HEK293 (cell line): ENCODE data around the gene DISC1.

ENCODE experiments used
- CTCF ChIA-PET: fragments of 350-600 bp; formaldehyde crosslinking; extraction: SDS; loops from one replicate; lab custom pipeline; 2021; ENCODE audit warnings: antibody characterized with exemption; lab: Yijun Ruan, JAX
- POLR2A ChIA-PET: fragments of 300-600 bp; formaldehyde crosslinking; extraction: SDS; loops from one replicate; lab custom pipeline; 2020; ENCODE audit warnings: antibody characterized with exemption, inconsistent platforms; lab: Yijun Ruan, JAX
- H3K27ac ChIP-seq: fragments of 200-500 bp; sonication (Bioruptor generic); 2 replicates; pipeline ENCODE4 v1.5.1; 2014; ENCODE audit warnings: low read depth, low read length, control low read depth, inconsistent platforms; ENCODE audit errors: extremely low read depth
- H3K36me3 ChIP-seq, 2 experiments: fragments of 200-500 bp in 1 of 2; sonication (Bioruptor generic) in 1 of 2; 1 replicate in 1 of 2; 2 replicates in 1 of 2; pipeline ENCODE4 v1.5.1; 2014 to 2017; ENCODE audit warnings: inconsistent platforms in 2 of 2, low read length in 2 of 2; ENCODE audit not compliant: control insufficient read depth in 2 of 2, insufficient read depth in 1 of 2
- H3K4me1 ChIP-seq: fragments of 200-500 bp; sonication (Bioruptor generic); 2 replicates; pipeline ENCODE4 v1.5.1; 2014; ENCODE audit warnings: mild to moderate bottlenecking, low read length, inconsistent platforms; ENCODE audit not compliant: control insufficient read depth, insufficient read depth
- H3K4me3 ChIP-seq: 2 replicates; pipeline ENCODE4 v1.5.1; 2011; ENCODE audit warnings: low read depth, mild to moderate bottlenecking, control low read depth, low read length, moderate library complexity
- H3K9me3 ChIP-seq: fragments of 200-500 bp; sonication (Bioruptor generic); 2 replicates; pipeline ENCODE4 v1.5.1; 2014; ENCODE audit warnings: low read depth, low read length, inconsistent platforms; ENCODE audit not compliant: control insufficient read depth, insufficient read depth
- KLF1 ChIP-seq: fragments of 450-650 bp; formaldehyde crosslinking; IDR thresholded peaks from 2 replicates; pipeline ENCODE4 v1.5.1; 2016; ENCODE audit warnings: missing biosample characterization, missing genetic modification characterization
- ZBTB7A ChIP-seq: fragments of 450-650 bp; formaldehyde crosslinking; IDR thresholded peaks from 2 replicates; pipeline ENCODE4 v1.5.1; 2016; ENCODE audit warnings: low read depth, missing biosample characterization, missing genetic modification characterization
- ZEB2 ChIP-seq: fragments of 450-650 bp; formaldehyde crosslinking; IDR thresholded peaks from 2 replicates; pipeline ENCODE4 v1.5.1; 2016; ENCODE audit warnings: missing biosample characterization, missing genetic modification characterization
- ZIC2 ChIP-seq: fragments of 450-650 bp; formaldehyde crosslinking; IDR thresholded peaks from 2 replicates; pipeline ENCODE4 v1.5.1; 2016; ENCODE audit warnings: missing biosample characterization, missing genetic modification characterization
- ZNF138 ChIP-seq: fragments of 450-650 bp; formaldehyde crosslinking; IDR thresholded peaks from 2 replicates; pipeline ENCODE4 v1.5.1; 2016; ENCODE audit warnings: missing biosample characterization, missing genetic modification characterization, borderline replicate concordance
- ZNF239 ChIP-seq: fragments of 450-650 bp; formaldehyde crosslinking; IDR thresholded peaks from 2 replicates; pipeline ENCODE4 v1.5.1; 2016; ENCODE audit warnings: missing biosample characterization, missing genetic modification characterization
- ZNF274 ChIP-seq, 2 experiments: fragments of 200-500 bp in 1 of 2; fragments of 450-650 bp in 1 of 2; sonication (Bioruptor generic) in 1 of 2; formaldehyde crosslinking in 1 of 2; IDR thresholded peaks; 2 replicates each; pipeline versions ENCODE4 v1.5.1 to v1.6.1; 2014 to 2016; ENCODE audit warnings: borderline replicate concordance in 1 of 2, inconsistent platforms in 1 of 2, low read length in 1 of 2, missing biosample characterization in 1 of 2, missing genetic modification characterization in 1 of 2
- ZNF302 ChIP-seq: fragments of 450-650 bp; formaldehyde crosslinking; IDR thresholded peaks from 2 replicates; pipeline ENCODE4 v1.5.1; 2016; ENCODE audit warnings: missing biosample characterization, missing genetic modification characterization, low read depth
- ZNF529 ChIP-seq: fragments of 450-650 bp; formaldehyde crosslinking; IDR thresholded peaks from 2 replicates; pipeline ENCODE4 v1.5.1; 2017; ENCODE audit warnings: missing genetic modification characterization, missing biosample characterization; ENCODE audit not compliant: insufficient replicate concordance
- ZNF548 ChIP-seq: fragments of 450-650 bp; formaldehyde crosslinking; IDR thresholded peaks from 2 replicates; pipeline ENCODE4 v1.5.1; 2016; ENCODE audit warnings: missing biosample characterization, missing genetic modification characterization
- ZNF626 ChIP-seq: fragments of 450-650 bp; sonication (Bioruptor Pico); formaldehyde crosslinking; IDR thresholded peaks from 2 replicates; pipeline ENCODE4 v1.5.1; 2018; ENCODE audit warnings: missing biosample characterization, missing genetic modification characterization, inconsistent platforms
- ZNF677 ChIP-seq: fragments of 450-650 bp; IDR thresholded peaks from 2 replicates; pipeline ENCODE4 v1.5.0; 2018; ENCODE audit warnings: missing biosample characterization, mild to moderate bottlenecking, missing genetic modification characterization, moderate library complexity
- ZNF837 ChIP-seq: fragments of 450-650 bp; formaldehyde crosslinking; IDR thresholded peaks from 2 replicates; pipeline ENCODE4 v1.5.1; 2016; ENCODE audit warnings: missing biosample characterization, missing genetic modification characterization
- TF ChIP-seq, protein P1 (sequence below): fragments of 450-650 bp; formaldehyde crosslinking; IDR thresholded peaks from 2 replicates; pipeline ENCODE4 v1.5.1; 2017; ENCODE audit warnings: missing biosample characterization, missing genetic modification characterization
- TF ChIP-seq, protein P2 (sequence below): fragments of 450-650 bp; formaldehyde crosslinking; IDR thresholded peaks from 2 replicates; pipeline ENCODE4 v1.5.1; 2016; ENCODE audit warnings: missing biosample characterization, missing genetic modification characterization
- TF ChIP-seq, protein P3 (sequence below): fragments of 450-650 bp; formaldehyde crosslinking; IDR thresholded peaks from 2 replicates; pipeline ENCODE4 v1.5.1; 2017; ENCODE audit warnings: missing biosample characterization, mild to moderate bottlenecking, missing genetic modification characterization, moderate library complexity
- TF ChIP-seq, protein P4 (sequence below): fragments of 450-650 bp; formaldehyde crosslinking; IDR thresholded peaks from 2 replicates; pipeline ENCODE4 v1.5.1; 2016; ENCODE audit warnings: missing biosample characterization, missing genetic modification characterization
- TF ChIP-seq, protein P5 (sequence below): fragments of 450-650 bp; formaldehyde crosslinking; IDR thresholded peaks from 2 replicates; pipeline ENCODE4 v1.5.1; 2016; ENCODE audit warnings: missing biosample characterization, missing genetic modification characterization

DISC1 gene

DNA sequence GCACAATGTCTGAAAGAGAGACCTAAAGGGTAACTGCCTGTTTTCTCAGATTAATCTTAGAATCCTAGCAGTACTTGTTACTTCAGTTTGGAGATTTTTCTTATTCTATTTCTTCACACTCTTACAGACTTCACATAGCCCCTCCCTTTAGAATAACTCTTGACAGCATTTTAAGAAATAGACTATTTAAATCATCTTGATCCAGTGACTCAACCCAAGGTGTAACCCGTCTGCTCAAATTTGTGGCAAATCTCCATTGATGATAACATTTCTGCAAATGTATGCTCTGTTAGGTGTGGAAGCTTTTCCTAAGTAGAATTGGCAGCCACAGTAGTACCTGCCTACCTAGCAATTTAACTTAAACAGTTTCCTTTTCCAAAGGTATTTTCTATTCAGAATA, 391.2 kb downstream of the DISC1 start:
- no peak overlapping the region for H3K27ac ChIP-seq
- POLR2A ChIA-PET: no interaction called here
- no peak overlapping the region for H3K4me3 ChIP-seq
- CTCF ChIA-PET: interaction anchor here (0.6 kb wide), 1 partner anchor 1662 kb away, joined by 3 read pairs; no protein-coding TSS in a partner anchor
- H3K4me1 ChIP-seq: no peaks in the 10 kb centered on the region
- no peaks in the 10 kb centered on the region for H3K36me3 ChIP-seq
- TF ChIP-seq, protein P1, sequence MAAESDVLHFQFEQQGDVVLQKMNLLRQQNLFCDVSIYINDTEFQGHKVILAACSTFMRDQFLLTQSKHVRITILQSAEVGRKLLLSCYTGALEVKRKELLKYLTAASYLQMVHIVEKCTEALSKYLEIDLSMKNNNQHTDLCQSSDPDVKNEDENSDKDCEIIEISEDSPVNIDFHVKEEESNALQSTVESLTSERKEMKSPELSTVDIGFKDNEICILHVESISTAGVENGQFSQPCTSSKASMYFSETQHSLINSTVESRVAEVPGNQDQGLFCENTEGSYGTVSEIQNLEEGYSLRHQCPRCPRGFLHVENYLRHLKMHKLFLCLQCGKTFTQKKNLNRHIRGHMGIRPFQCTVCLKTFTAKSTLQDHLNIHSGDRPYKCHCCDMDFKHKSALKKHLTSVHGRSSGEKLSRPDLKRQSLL (tag by site-specific recombination): no peak
- TF ChIP-seq ZNF239 (tag by site-specific recombination) (no peak), ZNF274 (IDR thresholded peaks at IDR 0.05; ENCODE audit: low read length) (no peak), ZNF274 (tag by site-specific recombination; IDR thresholded peaks at IDR 0.05; ENCODE audit: borderline replicate concordance) (no peak), ZNF529 (tag by site-specific recombination) (no peak), ZBTB7A (tag by site-specific recombination) (no peak), ZNF837 (no peak)
- TF ChIP-seq, protein P2, sequence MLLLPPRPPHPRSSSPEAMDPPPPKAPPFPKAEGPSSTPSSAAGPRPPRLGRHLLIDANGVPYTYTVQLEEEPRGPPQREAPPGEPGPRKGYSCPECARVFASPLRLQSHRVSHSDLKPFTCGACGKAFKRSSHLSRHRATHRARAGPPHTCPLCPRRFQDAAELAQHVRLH (tag by site-specific recombination): no peak
- H3K9me3 ChIP-seq: no peaks in the 10 kb centered on the region

DNA sequence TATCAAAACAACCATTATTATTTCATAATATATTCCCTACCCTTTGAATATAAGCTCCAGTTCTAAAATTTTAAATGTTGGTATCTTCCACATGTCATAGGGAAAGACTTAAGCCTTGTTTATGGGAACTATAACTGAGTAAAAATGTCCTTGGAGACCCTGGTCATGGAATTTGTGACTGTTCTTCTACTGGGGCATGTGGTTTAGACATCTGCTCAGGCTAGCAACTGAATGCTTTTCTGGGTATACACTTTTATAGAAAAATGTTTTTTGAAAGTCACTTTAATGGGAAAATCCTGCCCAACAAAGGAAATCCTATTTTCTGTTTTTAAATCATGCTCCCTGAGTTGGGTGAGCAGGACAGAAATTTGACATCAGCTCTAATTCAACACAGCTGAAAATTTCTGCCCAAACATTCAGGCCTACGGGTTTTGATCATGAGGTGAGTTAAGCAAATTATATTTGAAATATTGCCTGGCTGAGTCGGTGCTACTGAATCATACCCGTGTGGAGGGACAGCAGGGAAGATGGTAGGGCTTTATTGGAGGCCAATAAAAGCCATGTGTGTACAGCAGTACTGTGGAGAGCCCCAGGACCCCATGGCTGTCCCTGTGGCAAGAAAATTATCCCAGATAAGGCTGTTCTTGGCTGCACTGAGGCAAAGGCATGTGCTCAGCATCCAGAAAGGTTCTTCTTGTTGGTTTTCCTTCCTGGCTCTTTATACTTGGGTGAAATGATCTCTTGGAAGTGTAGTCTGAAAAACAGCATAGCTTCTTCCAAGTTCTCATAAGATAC, 391.8 kb downstream of the DISC1 start:
- Histone ChIP-seq H3K36me3 (no peaks in the 10 kb centered on the region), H3K9me3 (no peaks in the 10 kb centered on the region), H3K27ac (no peak overlapping the region), H3K4me3 (no peak overlapping the region), H3K4me1 (no peaks in the 10 kb centered on the region)
- ChIA-PET CTCF (interaction anchor here (0.6 kb wide), 1 partner anchor 1661 kb away, joined by 3 read pairs; no protein-coding TSS in a partner anchor), POLR2A (no interaction called here)
- TF ChIP-seq ZEB2 (tag by site-specific recombination) (no peak), ZIC2 (tag by site-specific recombination) (peak; percentile 80), ZNF677 (tag by site-specific recombination) (peak; percentile 71; the same call in 1 of the 2 replicates)
- TF ChIP-seq, protein P3, sequence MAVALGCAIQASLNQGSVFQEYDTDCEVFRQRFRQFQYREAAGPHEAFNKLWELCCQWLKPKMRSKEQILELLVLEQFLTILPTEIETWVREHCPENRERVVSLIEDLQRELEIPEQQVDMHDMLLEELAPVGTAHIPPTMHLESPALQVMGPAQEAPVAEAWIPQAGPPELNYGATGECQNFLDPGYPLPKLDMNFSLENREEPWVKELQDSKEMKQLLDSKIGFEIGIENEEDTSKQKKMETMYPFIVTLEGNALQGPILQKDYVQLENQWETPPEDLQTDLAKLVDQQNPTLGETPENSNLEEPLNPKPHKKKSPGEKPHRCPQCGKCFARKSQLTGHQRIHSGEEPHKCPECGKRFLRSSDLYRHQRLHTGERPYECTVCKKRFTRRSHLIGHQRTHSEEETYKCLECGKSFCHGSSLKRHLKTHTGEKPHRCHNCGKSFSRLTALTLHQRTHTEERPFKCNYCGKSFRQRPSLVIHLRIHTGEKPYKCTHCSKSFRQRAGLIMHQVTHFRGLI (tag by site-specific recombination): 0 out of 2 replicates have a peak, but pooled peaks have one; percentile 44

DNA sequence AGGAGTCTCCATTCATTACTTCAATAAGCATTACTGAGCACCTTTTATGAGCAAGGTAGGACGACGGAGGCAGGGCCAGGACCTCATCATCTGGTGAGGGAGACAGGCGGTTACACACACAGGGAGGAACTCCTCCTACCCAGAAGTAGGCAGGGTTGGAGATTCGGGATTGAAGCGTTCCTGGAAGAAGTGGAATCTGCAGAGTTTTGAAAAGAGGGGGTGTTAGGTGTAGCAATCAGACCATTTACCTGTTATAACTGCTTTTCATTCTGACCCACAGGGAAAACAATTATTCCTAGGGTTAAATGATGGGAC, 392.4 kb downstream of the DISC1 start:
- TF ChIP-seq ZNF626 (tag by site-specific recombination): no peak
- no peak for TF ChIP-seq ZNF302 (tag by site-specific recombination)
- no peaks in the 10 kb centered on the region for H3K4me1 ChIP-seq
- POLR2A ChIA-PET: no interaction called here
- no peak overlapping the region for H3K4me3 ChIP-seq
- H3K9me3 ChIP-seq: no peaks in the 10 kb centered on the region
- no peak overlapping the region for H3K27ac ChIP-seq
- no peaks in the 10 kb centered on the region for H3K36me3 ChIP-seq
- CTCF ChIA-PET: no interaction called here

DNA sequence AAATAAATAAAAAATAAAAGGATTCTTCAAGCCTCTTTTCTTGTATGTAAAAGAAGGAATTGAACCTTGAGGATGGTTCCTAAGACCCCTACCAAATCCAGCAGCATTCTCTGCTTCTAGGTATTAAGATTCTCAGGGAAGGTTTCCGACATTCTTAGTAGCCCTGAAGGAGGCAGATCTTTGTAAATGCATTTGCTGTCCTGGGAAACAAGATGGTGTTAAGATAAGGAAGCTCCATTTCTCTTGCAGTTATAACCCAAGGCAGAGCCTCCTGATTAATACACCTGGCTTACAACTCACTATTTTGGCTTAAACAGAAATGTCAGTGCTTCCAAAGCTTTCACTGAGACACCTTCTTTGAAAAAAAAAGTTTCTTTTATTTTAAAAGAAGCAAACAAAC, 393.8 kb downstream of the DISC1 start:
- Histone ChIP-seq H3K36me3 (no peaks in the 10 kb centered on the region), H3K4me1 (no peaks in the 10 kb centered on the region), H3K27ac (no peak overlapping the region), H3K9me3 (no peaks in the 10 kb centered on the region), H3K4me3 (no peak overlapping the region)
- ChIA-PET CTCF (interaction anchor here (0.7 to 0.8 kb wide), 3 partner anchors 30 to 836 kb away, joined by 3 read pairs; no protein-coding TSS in a partner anchor), POLR2A (no interaction called here)
- no peak for TF ChIP-seq ZNF138 (tag by site-specific recombination)
- no peak for TF ChIP-seq ZNF548 (tag by site-specific recombination)
- no peak for TF ChIP-seq KLF1
- TF ChIP-seq, protein P4, sequence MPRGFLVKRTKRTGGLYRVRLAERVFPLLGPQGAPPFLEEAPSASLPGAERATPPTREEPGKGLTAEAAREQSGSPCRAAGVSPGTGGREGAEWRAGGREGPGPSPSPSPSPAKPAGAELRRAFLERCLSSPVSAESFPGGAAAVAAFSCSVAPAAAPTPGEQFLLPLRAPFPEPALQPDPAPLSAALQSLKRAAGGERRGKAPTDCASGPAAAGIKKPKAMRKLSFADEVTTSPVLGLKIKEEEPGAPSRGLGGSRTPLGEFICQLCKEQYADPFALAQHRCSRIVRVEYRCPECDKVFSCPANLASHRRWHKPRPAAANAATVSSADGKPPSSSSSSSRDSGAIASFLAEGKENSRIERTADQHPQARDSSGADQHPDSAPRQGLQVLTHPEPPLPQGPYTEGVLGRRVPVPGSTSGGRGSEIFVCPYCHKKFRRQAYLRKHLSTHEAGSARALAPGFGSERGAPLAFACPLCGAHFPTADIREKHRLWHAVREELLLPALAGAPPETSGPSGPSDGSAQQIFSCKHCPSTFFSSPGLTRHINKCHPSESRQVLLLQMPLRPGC (tag by site-specific recombination): no peak
- TF ChIP-seq, protein P5, sequence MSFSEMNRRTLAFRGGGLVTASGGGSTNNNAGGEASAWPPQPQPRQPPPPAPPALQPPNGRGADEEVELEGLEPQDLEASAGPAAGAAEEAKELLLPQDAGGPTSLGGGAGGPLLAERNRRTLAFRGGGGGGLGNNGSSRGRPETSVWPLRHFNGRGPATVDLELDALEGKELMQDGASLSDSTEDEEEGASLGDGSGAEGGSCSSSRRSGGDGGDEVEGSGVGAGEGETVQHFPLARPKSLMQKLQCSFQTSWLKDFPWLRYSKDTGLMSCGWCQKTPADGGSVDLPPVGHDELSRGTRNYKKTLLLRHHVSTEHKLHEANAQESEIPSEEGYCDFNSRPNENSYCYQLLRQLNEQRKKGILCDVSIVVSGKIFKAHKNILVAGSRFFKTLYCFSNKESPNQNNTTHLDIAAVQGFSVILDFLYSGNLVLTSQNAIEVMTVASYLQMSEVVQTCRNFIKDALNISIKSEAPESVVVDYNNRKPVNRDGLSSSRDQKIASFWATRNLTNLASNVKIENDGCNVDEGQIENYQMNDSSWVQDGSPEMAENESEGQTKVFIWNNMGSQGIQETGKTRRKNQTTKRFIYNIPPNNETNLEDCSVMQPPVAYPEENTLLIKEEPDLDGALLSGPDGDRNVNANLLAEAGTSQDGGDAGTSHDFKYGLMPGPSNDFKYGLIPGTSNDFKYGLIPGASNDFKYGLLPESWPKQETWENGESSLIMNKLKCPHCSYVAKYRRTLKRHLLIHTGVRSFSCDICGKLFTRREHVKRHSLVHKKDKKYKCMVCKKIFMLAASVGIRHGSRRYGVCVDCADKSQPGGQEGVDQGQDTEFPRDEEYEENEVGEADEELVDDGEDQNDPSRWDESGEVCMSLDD: no peak
